Right lobe of liver (tissue), 6 donors: ENCODE results near the gene MAML2. TPM values are rescaled to one million over a fixed set of nuclear protein-coding genes. Genes with fewer than 3 reads are reported as not detected.
A peak's percentile ranks its signal among the peaks of the same experiment; 100 is the strongest.

ENCODE experiments used
- ATAC-seq, 4 donors: fragments of 200-7000 bp; cut with Tn5 transposase; one replicate each; pipeline ENCODE4 v1.9.1; 2020; ENCODE audit warnings: mild to moderate bottlenecking in 4 of 4, moderate library complexity in 4 of 4
- DNase-seq, 3 donors: peaks; one replicate each; pipeline ENCODE4 v3.0.0-alpha.2; 2020
- H3K27ac ChIP-seq, 3 donors: fragments of 200-600 bp; one replicate each; pipeline ENCODE4 v1.8.0; 2022
- H3K27me3 ChIP-seq, 2 donors: fragments of 200-600 bp; one replicate each; pipeline ENCODE4 v1.8.0; 2022
- H3K36me3 ChIP-seq, 4 donors: fragments of 200-600 bp; sonication (generic) in 1 of 4; one replicate each; pipeline versions ENCODE4 v1.5.1 to v1.8.0; 2017 to 2022; ENCODE audit warnings: control low read depth in 1 of 4
- H3K4me1 ChIP-seq, 4 donors: fragments of 200-600 bp; sonication (generic) in 1 of 4; one replicate each; pipeline versions ENCODE4 v1.5.1 to v1.8.0; 2017 to 2022; ENCODE audit warnings: control low read depth in 1 of 4
- H3K4me3 ChIP-seq, 3 donors: fragments of 200-600 bp; one replicate each; pipeline ENCODE4 v1.8.0; 2022
- H3K9me3 ChIP-seq, 4 donors: fragments of 200-600 bp; sonication (generic) in 1 of 4; one replicate each; pipeline versions ENCODE4 v1.5.1 to v1.8.0; 2017 to 2022; ENCODE audit warnings: control low read depth in 1 of 4
- POLR2A ChIP-seq: fragments of 450-650 bp; IDR thresholded peaks from one replicate; pipeline ENCODE4 v1.6.1; 2017; ENCODE audit warnings: antibody characterized with exemption, mild to moderate bottlenecking
- WGBS: methylation state at CpG from one replicate; pipeline ENCODE4 v1.1.6; 2018; ENCODE audit warnings: low coverage, low lambda C conversion rate; ENCODE audit not compliant: insufficient coverage; ENCODE audit errors: missing lambda C conversion rate; 5-methylcytosine and 5-hydroxymethylcytosine counted together
- intact Hi-C, 2 donors: fragments of 100-400 bp; cut with DNase I; formaldehyde crosslinking; loops; one replicate each; pipeline versions ENCODE4 v1.11.2 to v1.14.1; 2022
- total RNA-seq, 6 experiments: library from RNA; depleted of rRNA in 2 of 6; stranded (reverse); fragments of >200 nt in 2 of 6; fragmentation: NEBNext Ultra II Directional in 3 of 6; extraction: Animal tissue kit (Norgen Biotek cat#: 25700) in 3 of 6; gene quantifications; one replicate each; pipeline versions ENCODE4 v1.1.0 to v1.2.4, GENCODE V29; 2016 to 2023
- TF ChIP-seq, protein P1 (sequence below), 4 donors: fragments of 200-600 bp in 3 of 4; fragments of 450-650 bp in 1 of 4; IDR thresholded peaks; one replicate each; pipeline versions ENCODE4 v1.5.1 to v1.8.0; 2016 to 2022; ENCODE audit warnings: antibody characterized with exemption in 4 of 4, mild to moderate bottlenecking in 2 of 4
- donor health status: DM: no; HTN: yes; CAD: no.
- donor health status: DM: no; HTN: no; CAD: no.
- donor health status: DM: no; HTN: no; CAD: no.
- donor health status: DM: no; HTN: yes; CAD: no.
- donor health status: DM: no; HTN: yes; CAD: no.

MAML2 gene
- total RNA-seq, 6 experiments from 2014 or later, result 0.92 to 2.3 (median 1.9) TPM

DNA sequence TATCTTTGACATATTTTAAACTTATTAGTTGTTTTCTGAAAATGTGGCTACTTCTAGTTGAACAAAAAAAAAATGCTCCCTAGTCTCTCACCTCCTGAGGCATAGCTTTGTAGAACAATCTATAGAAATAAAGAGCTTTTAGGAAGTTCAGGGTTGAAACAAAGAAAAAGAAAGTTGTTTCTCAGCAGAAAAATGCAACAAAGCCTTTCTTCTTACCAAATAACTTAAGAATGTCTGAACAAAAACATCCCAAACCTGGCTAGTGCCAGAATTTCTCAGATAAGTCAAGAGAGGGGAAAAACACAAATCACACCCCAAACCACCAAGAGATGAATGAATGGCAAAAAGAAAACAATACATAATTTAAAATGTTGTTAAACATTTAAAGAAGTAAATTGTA lies 114.1 kb downstream of the MAML2 start:
- intact Hi-C loops, result no loop called here
- DNase-seq, result no peak

DNA sequence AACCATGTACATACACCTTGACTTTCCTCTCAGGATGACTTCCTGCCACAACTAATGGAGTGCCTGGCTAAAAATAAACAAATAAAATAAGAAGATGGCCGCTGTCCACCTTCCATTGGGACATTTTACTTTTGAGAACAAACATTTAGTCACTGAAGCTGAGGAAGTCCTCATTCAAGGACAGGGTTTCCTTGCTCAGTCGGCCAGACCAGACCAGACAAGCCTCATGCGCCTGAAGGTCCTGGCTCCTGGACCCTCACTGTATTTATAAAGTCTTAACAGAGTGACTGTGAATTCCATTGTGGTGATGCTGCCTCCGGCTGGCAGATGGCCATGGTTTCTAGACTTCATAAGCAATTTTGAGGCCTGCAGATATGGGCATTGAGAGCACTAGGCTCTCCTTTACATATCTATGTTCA lies 114.5 kb downstream of the MAML2 start:
- ATAC-seq (peak; percentile 53 to 83 (median 60)), DNase-seq (peak in 2 of 3 donors; percentile 38 to 56)
- TF ChIP-seq, protein P1, sequence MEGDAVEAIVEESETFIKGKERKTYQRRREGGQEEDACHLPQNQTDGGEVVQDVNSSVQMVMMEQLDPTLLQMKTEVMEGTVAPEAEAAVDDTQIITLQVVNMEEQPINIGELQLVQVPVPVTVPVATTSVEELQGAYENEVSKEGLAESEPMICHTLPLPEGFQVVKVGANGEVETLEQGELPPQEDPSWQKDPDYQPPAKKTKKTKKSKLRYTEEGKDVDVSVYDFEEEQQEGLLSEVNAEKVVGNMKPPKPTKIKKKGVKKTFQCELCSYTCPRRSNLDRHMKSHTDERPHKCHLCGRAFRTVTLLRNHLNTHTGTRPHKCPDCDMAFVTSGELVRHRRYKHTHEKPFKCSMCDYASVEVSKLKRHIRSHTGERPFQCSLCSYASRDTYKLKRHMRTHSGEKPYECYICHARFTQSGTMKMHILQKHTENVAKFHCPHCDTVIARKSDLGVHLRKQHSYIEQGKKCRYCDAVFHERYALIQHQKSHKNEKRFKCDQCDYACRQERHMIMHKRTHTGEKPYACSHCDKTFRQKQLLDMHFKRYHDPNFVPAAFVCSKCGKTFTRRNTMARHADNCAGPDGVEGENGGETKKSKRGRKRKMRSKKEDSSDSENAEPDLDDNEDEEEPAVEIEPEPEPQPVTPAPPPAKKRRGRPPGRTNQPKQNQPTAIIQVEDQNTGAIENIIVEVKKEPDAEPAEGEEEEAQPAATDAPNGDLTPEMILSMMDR (IDR thresholded peaks at IDR 0.05), result no peak
- TF ChIP-seq POLR2A, result no peak
- Histone ChIP-seq H3K27me3 (no peaks in the 10 kb centered on the region), H3K4me3 (no peak overlapping the region), H3K36me3 (no peaks in the 10 kb centered on the region), H3K4me1 (no peaks in the 10 kb centered on the region), H3K27ac (peak overlapping the region; percentile 18 to 52 (median 19)), H3K9me3 (no peaks in the 10 kb centered on the region)
- intact Hi-C loops, result no loop called here
- 65% methylated on average over 2 of the region's 4 CpGs for WGBS

More for the DNA sequence above, 114.1 kb downstream of the MAML2 start:
- no peak for ATAC-seq
- Histone ChIP-seq H3K9me3 (no peaks in the 10 kb centered on the region), H3K36me3 (no peaks in the 10 kb centered on the region), H3K27me3 (no peaks in the 10 kb centered on the region), H3K4me1 (no peaks in the 10 kb centered on the region), H3K4me3 (no peak overlapping the region), H3K27ac (peak overlapping the region; percentile 18 to 52 (median 19))
- TF ChIP-seq, protein P1 (IDR thresholded peaks at IDR 0.05), result no peak
- no peak for TF ChIP-seq POLR2A

DNA sequence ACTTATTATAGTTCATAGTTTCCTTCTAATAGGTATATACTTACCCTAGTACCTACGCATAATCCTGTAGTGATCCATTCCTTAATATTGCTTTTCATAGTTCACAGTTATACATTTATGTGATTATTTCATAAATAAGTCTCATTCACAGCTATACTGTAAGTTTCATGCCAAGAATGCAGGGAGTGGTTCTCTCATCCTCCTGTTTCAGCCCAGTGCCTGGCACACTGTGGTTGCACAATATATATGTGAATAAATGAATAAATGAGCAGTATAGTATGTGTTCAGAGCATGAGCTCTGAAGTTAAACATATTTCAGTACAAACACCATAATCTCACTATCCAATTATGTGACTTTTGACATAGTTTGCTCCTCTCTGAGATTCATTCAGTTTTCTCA lies 115.8 kb downstream of the MAML2 start:
- 75% methylated on average over 1 of the region's 1 CpG for WGBS
- DNase-seq (no peak), ATAC-seq (no peak)
- intact Hi-C loops, result no loop called here
- Histone ChIP-seq H3K4me1 (no peaks in the 10 kb centered on the region), H3K36me3 (no peaks in the 10 kb centered on the region), H3K27me3 (no peaks in the 10 kb centered on the region), H3K9me3 (no peaks in the 10 kb centered on the region), H3K27ac (no peak overlapping the region), H3K4me3 (no peak overlapping the region)
- no peak for TF ChIP-seq POLR2A
- TF ChIP-seq, protein P1 (IDR thresholded peaks at IDR 0.05), result no peak

DNA sequence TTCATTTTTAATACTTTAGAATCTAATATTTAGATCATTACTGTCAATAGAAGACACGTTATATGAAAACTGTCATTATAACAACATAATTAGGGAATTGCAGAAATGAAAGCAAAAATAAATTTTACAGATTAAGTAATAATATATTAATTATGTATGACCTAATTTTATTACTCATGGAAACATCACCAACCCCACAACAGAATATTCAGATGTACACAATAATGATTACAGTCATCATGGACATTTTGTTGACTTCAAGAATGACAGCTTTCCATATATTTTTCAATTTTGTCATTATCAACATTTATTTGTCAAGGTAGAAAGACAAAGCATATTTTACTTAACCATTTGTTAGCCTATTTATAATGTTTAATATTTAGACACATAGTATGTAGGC lies 119.9 kb downstream of the MAML2 start:
- TF ChIP-seq, protein P1 (IDR thresholded peaks at IDR 0.05), result no peak
- no peak for TF ChIP-seq POLR2A
- Histone ChIP-seq H3K27me3 (no peaks in the 10 kb centered on the region), H3K4me1 (peaks cover 0 to 5% (median 0%) of the 10 kb centered on the region in 4 donors), H3K9me3 (no peaks in the 10 kb centered on the region), H3K27ac (no peak overlapping the region), H3K4me3 (no peak overlapping the region), H3K36me3 (no peaks in the 10 kb centered on the region)
- DNase-seq, result no peak
- no peak for ATAC-seq
- WGBS, result 71% methylated on average over 1 of the region's 1 CpG
- intact Hi-C loops, result no loop called here

DNA sequence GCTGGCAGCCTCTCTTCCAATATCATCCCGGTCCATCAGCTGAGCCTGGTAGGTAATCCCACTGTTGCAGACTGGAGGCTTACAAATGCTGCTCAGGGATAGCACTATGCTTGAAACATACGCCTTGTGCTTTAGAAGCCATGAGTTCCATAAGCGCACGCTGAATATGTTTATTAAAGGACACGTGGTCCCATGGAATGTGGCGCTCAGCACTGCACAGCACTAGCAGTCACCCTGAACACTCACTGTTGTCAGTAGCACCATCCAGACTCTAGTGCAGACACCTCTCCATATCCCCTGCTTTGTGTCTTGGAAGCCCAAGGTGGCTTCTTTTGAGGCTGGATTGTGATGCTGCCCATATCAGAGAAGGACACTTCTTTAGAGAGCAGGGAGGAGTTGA lies 120.9 kb downstream of the MAML2 start:
- intact Hi-C loops, result no loop called here
- H3K4me3 ChIP-seq, result no peak overlapping the region
- no peaks in the 10 kb centered on the region for H3K27me3 ChIP-seq
- H3K9me3 ChIP-seq, result no peaks in the 10 kb centered on the region
- TF ChIP-seq POLR2A, result no peak
- TF ChIP-seq, protein P1 (IDR thresholded peaks at IDR 0.05), result no peak
- DNase-seq, result no peak
- no peak overlapping the region for H3K27ac ChIP-seq
- 67% methylated on average over 6 of the region's 6 CpGs for WGBS
- H3K36me3 ChIP-seq, result no peaks in the 10 kb centered on the region
- ATAC-seq, result no peak
- peaks cover 0 to 5% (median 0%) of the 10 kb centered on the region in 4 donors for H3K4me1 ChIP-seq
